GM04503 (cell line): ENCODE data around the gene C21orf58.
A peak's percentile ranks its signal among the peaks of the same experiment; 100 is the strongest.

Experiments
- DNase-seq: peaks from one replicate; pipeline ENCODE4 v3.0.0-alpha.2; 2012; ENCODE audit warnings: low read depth

C21orf58 gene

DNA sequence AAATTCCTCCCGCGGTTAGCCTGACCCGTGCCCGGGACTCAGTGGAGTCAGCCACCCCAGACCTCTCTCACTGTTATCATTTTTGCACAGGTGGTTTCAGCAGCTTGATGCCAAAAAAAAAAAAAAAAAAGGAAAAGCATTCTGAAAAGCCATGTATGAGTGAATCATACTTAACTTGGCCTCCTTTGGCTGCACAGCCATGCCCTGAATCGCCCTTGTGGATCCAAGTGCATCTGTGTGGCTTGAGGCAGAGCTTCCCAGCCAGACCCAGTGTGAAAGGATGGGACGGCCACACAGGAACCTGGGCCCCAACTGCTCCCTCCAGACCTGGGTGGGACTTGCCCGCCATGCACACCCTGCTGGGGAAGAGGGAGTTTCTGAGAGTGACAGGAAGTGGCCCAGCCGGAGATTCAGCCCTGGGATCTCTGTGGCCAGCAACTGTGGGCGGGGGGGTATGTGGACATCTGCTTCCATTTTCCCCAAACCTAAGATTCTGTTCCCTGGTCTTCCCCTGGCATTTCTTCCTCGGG, 29.0 kb downstream of the C21orf58 start:
- DNase-seq, result no peak

- DNase-seq, result no peak
Observed at GRCh38 chr21:46291561-46291960, 32.1 kb downstream of the C21orf58 start.

DNA sequence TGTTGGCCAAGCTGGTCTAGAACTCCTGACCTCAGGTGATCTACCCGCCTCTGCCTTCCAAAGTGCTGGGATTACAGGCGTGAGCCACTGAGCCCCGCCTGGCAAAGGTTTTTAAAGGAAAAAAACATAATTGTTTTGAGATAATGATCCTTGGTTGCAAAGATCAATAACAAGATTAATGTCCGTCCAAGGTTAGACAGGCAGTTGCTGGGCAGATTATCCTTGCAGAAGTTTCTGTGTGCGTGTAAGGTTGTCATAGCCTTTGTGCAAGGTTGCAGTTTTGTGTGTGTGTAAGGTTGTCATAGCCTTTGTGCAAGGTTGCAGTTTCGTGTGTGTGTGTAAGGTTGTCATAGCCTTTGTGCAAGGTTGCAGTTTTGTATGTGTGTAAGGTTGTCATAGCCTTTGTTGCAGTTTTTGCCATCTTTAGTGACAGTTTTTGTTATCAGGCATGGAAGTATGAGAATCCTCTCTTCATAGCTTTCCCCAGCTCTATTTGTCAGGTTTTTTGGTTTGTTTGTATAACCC, 34.0 kb downstream of the C21orf58 start:
- no peak for DNase-seq

DNA sequence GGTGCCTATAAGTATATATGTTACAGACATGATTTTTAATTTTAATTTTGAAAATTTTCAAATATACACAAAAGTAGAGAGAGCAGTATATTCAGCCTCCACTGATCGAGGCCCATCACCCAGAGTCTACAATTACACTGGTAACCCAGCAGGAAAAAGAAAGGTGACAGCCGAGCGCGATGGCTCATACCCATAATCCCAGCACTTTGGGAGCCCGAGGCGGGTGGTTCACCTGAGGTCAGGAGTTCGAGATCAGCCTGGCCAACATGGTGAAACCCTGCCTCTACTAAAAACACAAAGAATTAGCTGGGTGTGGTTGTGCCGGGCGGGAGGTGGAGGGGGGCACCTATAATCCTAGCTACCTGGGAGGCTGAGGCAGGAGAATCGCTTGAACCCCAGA, 36.1 kb downstream of the C21orf58 start:
- no peak for DNase-seq

DNA sequence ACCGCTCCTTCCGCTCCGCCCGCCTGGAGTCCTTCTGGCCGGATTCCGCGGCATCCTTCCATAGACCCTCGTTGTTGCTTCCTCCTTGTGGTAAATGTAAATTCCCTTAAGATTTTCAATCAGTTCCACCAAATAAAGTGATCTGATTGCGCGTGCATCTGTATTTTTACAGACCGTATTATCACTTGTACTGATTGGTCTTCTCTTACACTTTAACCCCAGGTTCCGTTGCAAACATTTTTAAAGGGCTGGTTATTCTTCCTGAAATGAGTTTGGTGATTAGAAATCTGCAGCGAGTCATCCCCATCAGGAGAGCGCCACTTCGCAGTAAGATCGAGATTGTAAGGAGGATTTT, 37.0 kb downstream of the C21orf58 start:
- no peak for DNase-seq

GRCh38 chr21:46285761-46286647, 37.7 kb downstream of the C21orf58 start, which contains the start of gene YBEY:
YBEY (plus strand) TSS chr21:46286342; CDS start chr21:46286914, 572 bp downstream.
- DNase-seq, result peak; percentile 62

DNA sequence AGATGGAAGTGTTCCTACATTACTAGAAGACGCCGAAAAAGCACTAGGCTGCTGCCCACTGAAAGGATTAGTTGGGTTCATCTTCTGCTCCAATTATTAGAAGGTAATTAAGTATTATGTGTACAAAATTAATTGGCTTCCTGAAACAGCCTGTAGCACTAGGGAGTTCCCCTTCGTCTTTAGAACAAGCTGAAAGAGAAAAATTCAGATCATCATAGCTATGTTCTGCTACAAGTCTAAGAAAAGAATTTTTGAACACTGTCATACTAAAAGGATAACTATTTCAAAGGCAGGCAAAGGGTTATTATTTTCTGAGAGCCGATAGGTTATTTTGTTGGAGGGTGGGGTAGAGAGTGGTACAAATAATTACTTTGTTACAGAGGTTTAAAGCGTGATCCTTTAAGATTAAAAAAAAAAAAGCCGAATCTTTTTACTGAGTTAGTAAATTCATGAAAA, 38.4 kb downstream of the C21orf58 start, which contains the start of gene MCM3AP:
MCM3AP (minus strand) TSS at position 406 of the 456 bp plus-strand sequence; CDS start at position 81, 325 bp downstream.
- DNase-seq, result no peak

GRCh38 chr21:46284733-46285132, 38.9 kb downstream of the C21orf58 start:
- DNase-seq, result no peak

GRCh38 chr21:46284077-46284644, 39.5 kb downstream of the C21orf58 start:
- DNase-seq, result no peak

DNA sequence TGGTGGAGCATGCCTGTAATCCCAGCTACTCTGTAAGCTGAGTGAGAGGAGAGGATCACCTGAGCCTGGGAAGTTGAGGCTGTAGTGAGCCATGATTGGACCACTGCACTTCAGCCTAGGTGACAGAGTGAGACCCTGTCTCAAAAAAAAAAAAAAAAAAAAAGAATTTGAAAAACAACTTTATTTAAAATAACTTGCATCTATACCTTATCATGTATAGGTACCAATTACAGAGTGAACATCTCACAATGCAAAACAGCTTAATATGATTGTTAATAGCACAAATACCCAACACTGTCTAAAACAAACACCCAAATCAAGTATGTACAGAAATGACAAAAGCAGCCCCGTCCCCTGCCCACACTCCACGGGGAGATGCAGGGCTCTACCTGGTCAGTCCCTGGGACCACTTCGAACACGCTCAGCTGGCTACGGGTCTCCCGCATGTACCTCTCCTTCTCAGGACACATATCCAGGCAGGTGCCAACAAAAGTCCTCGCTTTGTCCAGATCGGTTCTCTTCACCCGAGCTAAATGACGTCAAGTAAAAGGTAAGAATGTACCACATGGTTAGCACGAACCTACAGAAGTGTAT, 48.8 kb downstream of the C21orf58 start:
- no peak for DNase-seq

- no peak for DNase-seq
Observed at GRCh38 chr21:46273341-46273740, 50.3 kb downstream of the C21orf58 start.

DNA sequence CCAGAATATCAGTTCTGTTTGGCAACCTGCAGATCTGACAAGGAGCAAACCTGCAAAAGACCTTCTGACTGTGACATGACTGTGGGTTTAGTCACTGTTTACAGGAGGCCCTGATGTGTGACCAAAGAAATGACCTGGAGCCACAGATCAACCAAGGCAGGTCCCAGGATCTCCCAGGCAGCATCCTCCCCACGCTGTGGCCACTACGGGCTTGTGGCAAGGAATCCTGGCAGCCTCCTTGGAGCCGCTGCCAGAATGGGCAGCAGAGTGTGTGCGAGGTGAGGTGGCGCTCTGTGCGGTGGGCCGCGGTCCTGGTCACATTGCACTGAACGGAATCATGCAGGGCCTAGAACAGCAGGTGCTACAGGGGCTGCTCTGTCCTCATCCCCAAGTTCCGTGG, 54.2 kb downstream of the C21orf58 start:
- DNase-seq, result no peak

DNA sequence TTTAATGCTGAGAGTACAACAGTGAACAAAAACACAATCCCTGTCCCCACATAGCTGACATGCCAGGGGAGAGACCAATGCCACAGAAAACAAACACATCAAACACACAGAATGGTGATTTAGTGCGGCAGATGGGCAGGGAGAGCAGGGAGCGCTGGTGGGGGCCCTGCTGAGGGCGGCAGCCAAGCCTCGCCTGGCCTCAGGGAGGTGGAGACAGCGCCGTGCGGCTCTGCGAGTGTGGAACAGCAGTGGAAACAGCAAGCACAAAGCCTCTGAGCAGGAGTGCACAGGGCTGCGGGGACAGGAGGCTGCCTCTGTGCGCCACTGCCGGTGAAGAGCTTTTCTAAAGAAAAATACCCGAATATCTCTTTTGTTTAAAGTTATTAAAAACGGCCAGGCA, 55.3 kb downstream of the C21orf58 start:
- DNase-seq, result no peak

DNA sequence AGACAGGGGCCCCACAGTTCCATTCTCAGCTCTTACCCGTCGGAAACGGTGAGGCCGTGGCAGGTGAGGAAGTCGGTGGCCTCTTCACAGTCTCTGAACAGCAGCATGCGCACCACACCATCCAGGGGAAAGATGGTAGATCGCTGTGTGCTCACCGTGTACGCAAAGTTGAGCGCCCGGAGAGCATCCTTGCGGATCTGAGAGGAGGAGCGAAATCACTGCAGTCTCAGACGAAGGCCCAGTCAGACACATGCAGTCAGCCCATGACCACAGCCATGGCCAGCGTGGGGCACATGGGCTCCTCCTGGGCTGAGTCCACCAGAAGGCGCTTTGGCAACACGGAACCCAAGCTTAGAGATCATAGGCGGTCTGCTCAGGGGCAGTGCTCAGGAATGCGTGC, 56.7 kb downstream of the C21orf58 start:
- DNase-seq, result no peak

DNA sequence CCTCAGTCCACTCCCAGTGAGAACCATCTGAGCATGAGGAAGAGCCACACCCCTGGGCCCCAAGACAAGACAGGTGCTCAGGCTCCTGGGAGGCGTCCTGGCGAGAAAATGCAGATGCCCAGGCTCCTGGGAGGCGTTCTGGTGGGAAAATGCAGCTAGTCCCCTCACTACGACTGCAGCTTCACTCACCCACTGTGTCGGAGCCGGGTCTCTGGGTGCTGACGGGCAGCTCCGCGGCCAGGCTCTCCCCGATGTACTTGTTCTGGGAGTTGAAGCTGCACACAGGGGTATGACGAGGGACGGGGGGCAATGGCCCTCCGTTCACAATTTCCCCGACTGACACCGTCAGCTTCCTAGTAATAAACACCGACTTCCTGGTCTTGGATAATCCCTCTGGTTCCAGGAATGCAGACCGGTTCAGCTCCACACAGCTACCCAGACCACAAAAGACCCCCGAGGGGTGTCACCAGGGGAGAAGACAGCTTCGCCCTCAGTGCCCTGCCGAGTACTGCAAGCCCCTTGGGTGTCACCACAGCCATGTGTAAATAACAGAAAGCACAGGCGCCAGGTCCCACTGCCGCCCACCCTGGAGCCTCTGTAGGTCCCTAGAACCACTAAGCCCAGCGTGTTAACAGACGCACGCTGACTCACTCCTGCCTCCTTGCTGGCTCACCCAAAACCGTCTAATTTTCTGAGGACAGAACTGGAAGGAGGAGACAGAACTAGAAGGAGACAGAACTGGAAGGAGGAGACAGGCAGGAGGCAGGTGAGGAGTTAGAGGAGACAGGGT, 57.7 kb downstream of the C21orf58 start:
- DNase-seq, result no peak

- DNase-seq, result no peak
Observed at GRCh38 chr21:46264690-46265144, 59.0 kb downstream of the C21orf58 start.

DNA sequence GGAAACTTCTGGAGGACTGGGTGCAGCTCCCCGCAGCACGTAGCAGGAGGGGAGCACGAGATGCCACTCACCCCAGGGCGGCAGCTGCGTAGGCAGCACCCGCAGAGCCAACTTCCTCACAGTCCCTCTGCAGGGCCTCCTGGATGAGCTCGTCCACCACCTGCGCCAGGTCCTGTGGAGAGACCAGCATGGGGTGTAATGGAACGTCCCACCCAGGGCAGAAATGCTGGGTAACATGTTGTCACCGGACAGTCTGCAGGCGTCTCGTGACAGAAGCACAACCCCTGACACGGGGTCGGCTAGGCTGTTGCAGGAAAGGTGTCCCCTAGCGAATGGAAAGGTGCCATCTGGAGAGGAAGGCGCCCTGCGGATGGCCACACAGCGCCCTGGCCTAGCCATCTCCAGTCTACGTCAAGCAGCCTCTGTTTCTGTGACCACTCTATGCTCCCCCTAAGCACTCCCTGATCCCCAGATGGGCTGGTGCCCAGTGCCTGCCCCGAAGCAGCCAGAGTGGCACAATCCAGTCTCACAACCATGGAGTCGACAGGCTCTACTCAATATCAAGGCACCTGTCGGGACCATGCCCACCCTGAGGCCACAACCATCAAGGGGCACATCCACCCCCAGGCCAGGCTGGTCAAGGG, 59.5 kb downstream of the C21orf58 start:
- no peak for DNase-seq

DNA sequence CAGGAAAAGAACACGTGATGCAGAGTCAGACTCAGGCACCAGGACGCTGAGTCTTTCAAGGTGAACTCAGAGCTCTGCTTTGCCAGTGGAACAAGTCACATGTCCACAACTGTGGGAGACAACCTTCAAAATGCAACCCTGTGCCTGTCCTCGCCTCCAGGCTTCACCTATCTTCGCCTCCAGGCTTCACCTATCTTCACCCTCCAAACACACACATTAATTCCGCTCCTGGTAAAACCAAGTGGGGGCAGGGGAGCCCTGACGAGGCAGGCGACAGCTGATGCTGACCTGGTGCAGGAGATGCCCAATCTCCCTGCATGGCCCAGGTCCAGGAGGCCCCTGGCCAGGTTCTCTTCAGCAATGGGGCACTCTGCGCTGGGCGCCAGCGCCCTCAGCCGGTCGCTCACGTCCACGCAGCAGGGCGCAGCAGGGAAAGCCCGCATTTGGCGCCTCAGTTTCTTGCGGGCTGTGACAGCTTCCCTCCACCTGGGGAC, 67.1 kb downstream of the C21orf58 start:
- no peak for DNase-seq

DNA sequence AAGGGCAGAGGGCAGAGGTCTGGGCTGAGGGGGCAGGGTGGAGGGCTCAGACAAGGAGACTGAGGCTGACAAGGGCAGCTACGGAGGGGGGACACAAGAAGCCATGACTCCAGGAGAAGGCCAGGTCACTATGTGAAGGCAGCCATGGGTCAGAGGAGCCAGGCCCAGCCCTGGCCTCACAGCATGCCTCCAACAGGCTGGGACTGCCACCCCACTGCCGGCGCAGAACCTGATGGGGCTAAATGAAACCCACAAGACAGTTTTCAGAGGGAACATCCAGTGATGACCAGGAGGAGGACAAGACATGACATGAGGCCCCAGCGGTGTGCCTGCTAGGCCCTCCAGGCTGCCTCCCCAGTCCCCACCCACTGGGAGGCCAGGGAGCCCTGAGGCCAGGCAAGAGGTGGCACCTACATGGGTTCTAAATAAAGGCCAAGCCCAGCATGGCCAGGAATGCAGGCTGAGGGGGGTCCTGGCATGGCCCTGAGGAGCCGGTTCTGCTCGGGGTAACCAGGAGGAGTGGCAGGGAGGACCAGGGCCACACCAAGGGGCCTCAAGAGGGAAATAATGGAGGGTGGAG, 67.8 kb downstream of the C21orf58 start:
- no peak for DNase-seq

DNA sequence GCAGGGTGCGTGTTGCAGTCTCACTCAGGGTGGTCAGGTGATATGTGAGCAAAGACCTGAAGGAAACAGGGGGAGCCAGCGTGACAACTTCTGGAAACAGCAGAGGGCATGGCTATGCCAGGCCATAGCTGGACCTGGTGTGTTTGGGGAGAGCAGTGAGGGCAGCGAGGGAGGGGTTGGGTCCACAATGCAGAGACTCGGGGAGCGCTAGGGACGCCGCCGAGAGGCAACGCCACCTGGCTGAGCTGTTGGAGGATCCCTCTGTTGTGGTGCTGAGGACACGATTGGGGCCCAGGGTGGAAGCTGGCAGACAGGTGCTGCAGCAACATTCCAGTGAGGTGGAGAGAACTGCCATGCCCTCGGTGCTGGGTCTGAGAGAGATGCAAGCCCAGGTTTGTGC, 68.5 kb downstream of the C21orf58 start:
- no peak for DNase-seq
